Ishikawa (cell line): ENCODE measurements around the gene CTSS.
A peak's percentile ranks its signal among the peaks of the same experiment; 100 is the strongest.

Source experiments
- CEBPB ChIP-seq: IDR thresholded peaks from 2 replicates; pipeline ENCODE4 v1.6.1; 2012
- CREB1 ChIP-seq: IDR thresholded peaks from 2 replicates; pipeline ENCODE4 v1.6.1; 2012; ENCODE audit warnings: low read depth
- EGR1 ChIP-seq: IDR thresholded peaks from 2 replicates; pipeline ENCODE4 v1.6.1; 2012
- EP300 ChIP-seq: IDR thresholded peaks from 2 replicates; pipeline ENCODE4 v1.6.1; 2012; ENCODE audit warnings: borderline replicate concordance
- FOXM1 ChIP-seq: IDR thresholded peaks from 2 replicates; pipeline ENCODE4 v1.6.1; 2012; ENCODE audit warnings: low read depth, borderline replicate concordance
- MAX ChIP-seq: IDR thresholded peaks from 2 replicates; pipeline ENCODE4 v1.6.1; 2012
- NFIC ChIP-seq: IDR thresholded peaks from 2 replicates; pipeline ENCODE4 v1.6.1; 2012
- RAD21 ChIP-seq: IDR thresholded peaks from 2 replicates; pipeline ENCODE4 v1.6.1; 2012; ENCODE audit warnings: low read depth
- TAF1 ChIP-seq: IDR thresholded peaks from 2 replicates; pipeline ENCODE4 v1.6.1; 2012; ENCODE audit warnings: low read depth, mild to moderate bottlenecking
- TCF12 ChIP-seq: IDR thresholded peaks from 2 replicates; pipeline ENCODE4 v1.6.1; 2012; ENCODE audit warnings: low read depth
- TEAD4 ChIP-seq: IDR thresholded peaks from 2 replicates; pipeline ENCODE4 v1.6.1; 2012
- USF1 ChIP-seq: IDR thresholded peaks from 2 replicates; pipeline ENCODE4 v1.6.1; 2012
- YY1 ChIP-seq: IDR thresholded peaks from 2 replicates; pipeline ENCODE4 v1.6.1; 2012; ENCODE audit warnings: low read depth
- ZBTB7A ChIP-seq: IDR thresholded peaks from 2 replicates; pipeline ENCODE4 v1.6.1; 2012; ENCODE audit warnings: low read depth
- TF ChIP-seq, protein P1 (sequence below): IDR thresholded peaks from 2 replicates; pipeline ENCODE4 v1.6.1; 2012; ENCODE audit warnings: low read depth, mild to moderate bottlenecking

CTSS gene

GRCh38 chr1:150706091-150706490, 59.5 kb downstream of the CTSS start:
- TF ChIP-seq USF1 = no peak
- TF ChIP-seq TAF1 = no peak
- TF ChIP-seq ZBTB7A = no peak
- TF ChIP-seq RAD21 = no peak
- TF ChIP-seq CEBPB = no peak
- TF ChIP-seq MAX = no peak
- no peak for TF ChIP-seq FOXM1
- no peak for TF ChIP-seq EP300
- TF ChIP-seq CREB1 = no peak
- no peak for TF ChIP-seq TEAD4
- TF ChIP-seq EGR1 = no peak
- TF ChIP-seq YY1 = no peak
- no peak for TF ChIP-seq NFIC
- TF ChIP-seq, protein P1, sequence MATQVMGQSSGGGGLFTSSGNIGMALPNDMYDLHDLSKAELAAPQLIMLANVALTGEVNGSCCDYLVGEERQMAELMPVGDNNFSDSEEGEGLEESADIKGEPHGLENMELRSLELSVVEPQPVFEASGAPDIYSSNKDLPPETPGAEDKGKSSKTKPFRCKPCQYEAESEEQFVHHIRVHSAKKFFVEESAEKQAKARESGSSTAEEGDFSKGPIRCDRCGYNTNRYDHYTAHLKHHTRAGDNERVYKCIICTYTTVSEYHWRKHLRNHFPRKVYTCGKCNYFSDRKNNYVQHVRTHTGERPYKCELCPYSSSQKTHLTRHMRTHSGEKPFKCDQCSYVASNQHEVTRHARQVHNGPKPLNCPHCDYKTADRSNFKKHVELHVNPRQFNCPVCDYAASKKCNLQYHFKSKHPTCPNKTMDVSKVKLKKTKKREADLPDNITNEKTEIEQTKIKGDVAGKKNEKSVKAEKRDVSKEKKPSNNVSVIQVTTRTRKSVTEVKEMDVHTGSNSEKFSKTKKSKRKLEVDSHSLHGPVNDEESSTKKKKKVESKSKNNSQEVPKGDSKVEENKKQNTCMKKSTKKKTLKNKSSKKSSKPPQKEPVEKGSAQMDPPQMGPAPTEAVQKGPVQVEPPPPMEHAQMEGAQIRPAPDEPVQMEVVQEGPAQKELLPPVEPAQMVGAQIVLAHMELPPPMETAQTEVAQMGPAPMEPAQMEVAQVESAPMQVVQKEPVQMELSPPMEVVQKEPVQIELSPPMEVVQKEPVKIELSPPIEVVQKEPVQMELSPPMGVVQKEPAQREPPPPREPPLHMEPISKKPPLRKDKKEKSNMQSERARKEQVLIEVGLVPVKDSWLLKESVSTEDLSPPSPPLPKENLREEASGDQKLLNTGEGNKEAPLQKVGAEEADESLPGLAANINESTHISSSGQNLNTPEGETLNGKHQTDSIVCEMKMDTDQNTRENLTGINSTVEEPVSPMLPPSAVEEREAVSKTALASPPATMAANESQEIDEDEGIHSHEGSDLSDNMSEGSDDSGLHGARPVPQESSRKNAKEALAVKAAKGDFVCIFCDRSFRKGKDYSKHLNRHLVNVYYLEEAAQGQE = no peak
- no peak for TF ChIP-seq TCF12

DNA sequence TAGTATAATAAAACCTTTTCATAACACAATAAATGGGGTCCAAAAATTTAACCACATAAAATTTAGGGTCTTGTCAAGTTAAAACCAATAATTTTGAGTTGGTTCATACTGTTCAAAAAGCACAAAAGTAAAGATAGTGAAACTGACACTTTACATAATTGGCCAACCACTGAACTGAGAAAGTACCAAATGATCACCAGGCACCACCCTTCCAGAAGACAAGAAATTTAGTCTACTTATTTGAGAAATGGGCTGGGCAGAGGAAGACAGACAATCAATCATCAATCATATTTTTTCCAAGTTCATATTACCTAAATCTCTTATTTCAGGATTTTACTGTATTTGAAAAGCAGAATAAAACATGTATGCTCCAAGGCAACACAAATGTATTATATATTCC, 62.2 kb downstream of the CTSS start:
- TF ChIP-seq RAD21 = no peak
- no peak for TF ChIP-seq EGR1
- no peak for TF ChIP-seq FOXM1

DNA sequence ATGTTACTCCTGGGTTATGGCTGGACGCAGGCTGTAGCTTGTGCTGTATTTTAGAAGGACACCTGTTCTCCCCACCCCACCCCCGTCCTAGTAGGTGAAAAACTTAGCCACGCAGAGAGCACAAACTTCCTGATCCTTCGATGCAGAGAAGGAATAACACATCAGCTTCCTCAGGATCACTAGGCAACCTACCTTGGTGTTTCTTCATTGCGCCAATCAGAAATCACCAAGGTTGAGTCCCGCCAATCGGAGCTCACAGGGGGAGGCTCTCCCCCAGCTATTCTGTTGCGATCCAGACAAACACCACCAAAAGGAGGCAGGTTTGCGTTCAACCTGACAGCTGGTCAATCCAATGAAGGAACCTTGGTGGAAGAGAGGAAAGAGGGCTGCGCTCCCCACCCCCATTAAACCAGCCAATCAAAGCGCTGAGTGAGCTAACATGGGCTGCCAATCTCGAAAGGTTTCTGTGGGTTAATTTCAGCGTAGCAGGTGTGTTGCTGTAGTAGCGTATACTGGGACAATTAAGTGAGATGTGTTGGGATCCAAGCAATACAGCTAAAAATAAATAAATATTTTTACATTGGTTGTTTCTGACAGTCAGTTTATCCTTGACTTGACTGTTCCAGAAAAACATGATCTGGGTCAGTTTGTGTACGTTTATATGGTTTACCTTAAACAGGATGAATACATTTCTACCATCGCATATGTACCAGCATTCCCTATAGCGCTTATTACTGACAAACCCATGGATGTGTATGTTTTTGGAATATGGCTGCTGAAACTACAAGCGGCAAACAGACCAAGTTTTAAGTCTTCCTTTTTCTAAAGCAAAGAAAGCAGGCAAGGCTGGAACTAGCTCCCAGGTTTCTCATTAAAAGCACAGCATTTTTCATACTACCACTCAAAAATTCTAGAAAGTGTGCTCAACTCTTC, 68.3 kb downstream of the CTSS start, which contains the start of gene GOLPH3L:
Gene GOLPH3L (minus strand): TSS at position 160 of the 933 bp plus-strand sequence. CDS start 2,316 bp downstream, outside the sequence.
- TF ChIP-seq TAF1 (peak; percentile 44), YY1 (peak; percentile 51; the same call in 1 of the 2 replicates), NFIC (no peak), EP300 (no peak; the same call in 1 of the 2 replicates), FOXM1 (no peak), CEBPB (no peak), RAD21 (no peak), TCF12 (no peak), MAX (peak; percentile 64; the same call in 1 of the 2 replicates), CREB1 (peak; percentile 51), EGR1 (no peak), TEAD4 (0 out of 2 replicates have a peak, but pooled peaks have one; percentile 1), USF1 (no peak), ZBTB7A (no peak)
- TF ChIP-seq, protein P1 = no peak

DNA sequence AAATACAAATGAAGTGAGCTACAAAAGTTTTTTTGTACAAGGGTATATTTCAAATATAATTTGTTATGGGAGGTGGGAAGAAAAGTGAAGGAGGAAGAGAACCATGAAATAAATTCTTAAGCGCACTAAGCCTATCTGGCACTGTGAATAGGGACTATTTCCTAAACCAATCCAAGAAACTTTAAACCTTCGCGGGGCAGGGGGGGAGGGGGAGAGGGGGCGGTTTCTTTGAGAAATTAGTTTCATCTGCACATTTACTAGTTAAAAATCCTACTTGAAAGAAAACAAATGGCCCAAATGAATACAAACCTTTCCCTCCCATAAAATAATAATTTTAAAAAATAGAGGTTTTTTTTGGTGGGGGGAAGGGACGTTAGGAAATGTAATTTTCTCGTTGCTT, 69.0 kb downstream of the CTSS start:
- no peak for TF ChIP-seq RAD21
- no peak for TF ChIP-seq YY1
- TF ChIP-seq, protein P1 = no peak
- no peak for TF ChIP-seq ZBTB7A
- TF ChIP-seq EGR1 = no peak
- no peak for TF ChIP-seq TCF12
- no peak for TF ChIP-seq CREB1
- no peak for TF ChIP-seq CEBPB
- no peak for TF ChIP-seq NFIC
- TF ChIP-seq TAF1 = no peak
- TF ChIP-seq EP300 = no peak
- no peak for TF ChIP-seq USF1
- TF ChIP-seq FOXM1 = no peak
- TF ChIP-seq TEAD4 = no peak
- TF ChIP-seq MAX = no peak
